Prostate gland (tissue), 2 donors: ENCODE results near the gene SLC16A8. TPM values are rescaled to one million over a fixed set of nuclear protein-coding genes. Genes with fewer than 3 reads are reported as not detected.

Experiments used
- DNase-seq: peaks from one replicate; pipeline ENCODE4 v3.0.0-alpha.2; 2019; ENCODE audit warnings: low spot score
- H3K27ac ChIP-seq, 2 donors: fragments of 200-600 bp; sonication (generic); 2 replicates each; pipeline ENCODE4 v1.5.1; 2017 to 2019
- H3K27me3 ChIP-seq: fragments of 200-600 bp; sonication (generic); replicated peaks from 2 replicates; pipeline ENCODE4 v1.5.1; 2019; ENCODE audit not compliant: insufficient read depth
- H3K36me3 ChIP-seq, 2 donors: fragments of 200-600 bp; sonication (generic); 1 replicate in 1 of 2; 2 replicates in 1 of 2; pipeline versions ENCODE4 v1.5.1 to v1.8.1; 2017 to 2019
- H3K4me1 ChIP-seq: fragments of 200-600 bp; sonication (generic); replicated peaks from 2 replicates; pipeline ENCODE4 v1.5.1; 2019
- H3K4me3 ChIP-seq, 2 donors: fragments of 200-600 bp; sonication (generic); 2 replicates each; pipeline ENCODE4 v1.5.1; 2017 to 2019
- H3K9me3 ChIP-seq: fragments of 200-600 bp; sonication (generic); 2 replicates; pipeline ENCODE4 v1.5.1; 2017
- CTCF ChIP-seq, 4 experiments: fragments of 200-600 bp in 2 of 4; fragments of 450-650 bp in 2 of 4; sonication (generic) in 2 of 4; IDR thresholded peaks; 1 replicate in 3 of 4; 2 replicates in 1 of 4; pipeline ENCODE4 v1.5.1; 2016 to 2019; ENCODE audit warnings: antibody characterized with exemption in 4 of 4, mild to moderate bottlenecking in 2 of 4, moderate library complexity in 2 of 4
- POLR2A ChIP-seq: fragments of 450-650 bp; IDR thresholded peaks from one replicate; pipeline ENCODE4 v1.6.1; 2016; ENCODE audit warnings: antibody characterized with exemption, mild to moderate bottlenecking
- POLR2AphosphoS5 ChIP-seq: sonication (generic); formaldehyde crosslinking; IDR thresholded peaks from one replicate; pipeline ENCODE4 v1.6.1; 2017; ENCODE audit warnings: antibody characterized with exemption
- WGBS: methylation state at CpG from one replicate; pipeline ENCODE4 v1.1.5; 2018; 5-methylcytosine and 5-hydroxymethylcytosine counted together
- intact Hi-C: fragments of 100-400 bp; cut with DNase I; formaldehyde crosslinking; loops from one replicate; pipeline ENCODE4 v1.14.2; 2022
- total RNA-seq, 2 donors: library from RNA; depleted of rRNA; stranded (reverse); fragments of >200 nt; gene quantifications; one replicate each; pipeline ENCODE4 v1.1.0, GENCODE V29; 2016

The SLC16A8 gene
- total RNA-seq, 2 donors from 2014 or later, result 0.28 to 0.59 TPM

GRCh38 chr22:38065539-38065938 lies 18.4 kb downstream of the SLC16A8 start:
- Histone ChIP-seq H3K27me3 (no peaks in the 10 kb centered on the region), H3K4me3 (no peak overlapping the region), H3K9me3 (no peaks in the 10 kb centered on the region), H3K27ac (peak overlapping the region; percentile 16 to 95), H3K4me1 (peaks cover 17% of the 10 kb centered on the region), H3K36me3 (peaks cover 11 to 17% of the 10 kb centered on the region in 2 donors)
- no peak for DNase-seq
- intact Hi-C loops, result no loop called here
- TF ChIP-seq CTCF (IDR thresholded peaks at IDR 0.05) (no peak), POLR2A (no peak), POLR2AphosphoS5 (no peak)
- WGBS, result 93% methylated on average over 8 of the region's 8 CpGs

- H3K36me3 ChIP-seq, result peaks cover 11 to 17% of the 10 kb centered on the region in 2 donors
- 34% methylated on average over 6 of the region's 6 CpGs for WGBS
- intact Hi-C loops, result no loop called here
Observed at GRCh38 chr22:38062791-38063190, 21.2 kb downstream of the SLC16A8 start.

DNA sequence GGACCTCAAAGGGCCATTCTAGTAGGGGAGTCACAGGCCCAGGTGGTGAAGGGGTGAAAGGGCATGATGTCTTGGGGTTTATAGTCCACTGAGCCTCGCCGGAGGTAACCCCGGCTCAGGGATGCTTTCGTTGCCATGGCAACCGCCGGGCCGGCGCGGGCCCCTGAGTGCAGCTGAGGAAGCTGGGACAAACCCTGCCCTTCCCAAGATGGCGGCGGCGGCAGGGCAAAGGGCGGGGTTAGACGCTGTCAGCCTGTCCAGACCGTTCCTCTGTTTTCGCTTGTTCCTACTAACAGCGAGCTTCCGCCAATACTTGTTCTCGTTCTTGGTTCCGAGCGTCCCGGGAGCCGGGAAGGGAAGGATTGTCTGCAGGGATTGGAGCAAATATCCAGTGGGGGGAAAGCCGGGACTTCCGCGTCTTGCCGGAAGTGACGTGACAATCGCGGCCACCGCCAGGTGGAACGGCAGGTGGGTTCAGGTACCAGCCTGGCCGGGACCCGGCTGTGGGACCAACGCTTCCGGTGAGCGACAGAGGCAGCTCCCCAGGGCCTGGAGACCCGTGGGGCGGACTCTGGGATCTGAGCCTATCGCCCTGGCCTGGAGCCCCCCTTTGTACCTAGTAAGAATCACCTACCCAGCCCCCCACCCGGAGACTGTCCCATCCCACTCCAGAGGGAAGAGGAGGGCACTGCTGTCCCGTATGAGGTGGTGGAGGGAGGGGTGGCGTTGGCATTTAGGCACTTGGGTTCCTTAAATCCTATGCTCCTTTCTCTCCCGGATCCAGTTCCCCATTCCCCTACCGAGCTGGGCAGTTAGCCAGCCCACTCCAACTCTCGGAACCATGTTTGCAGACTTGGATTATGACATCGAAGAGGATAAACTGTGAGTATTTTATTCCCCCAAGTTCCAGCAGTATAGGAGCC lies 26.8 kb downstream of the SLC16A8 start, which contains the start of gene PICK1:
TSS of gene PICK1 (plus strand) at position 436 of the 923 bp plus-strand sequence. CDS start at position 842, 406 bp downstream.
- intact Hi-C loops, result no loop called here
- Histone ChIP-seq H3K4me3 (peak within 1 kb of the TSS; percentile 48 to 59), H3K36me3 (no peaks in the 10 kb centered on the region), H3K27me3 (no peaks in the 10 kb centered on the region), H3K4me1 (no peaks in the 10 kb centered on the region), H3K9me3 (no peaks in the 10 kb centered on the region), H3K27ac (peak within 1 kb of the TSS; percentile 91 to 95)
- 2% methylated on average over 45 of the region's 47 CpGs for WGBS
- TF ChIP-seq POLR2AphosphoS5 (peak; percentile 98), POLR2A (peak; percentile 29), CTCF (IDR thresholded peaks at IDR 0.05) (peak in 2 of 4 experiments; percentile 46 to 69)
- DNase-seq, result peak; percentile 96

More at GRCh38 chr22:38062791-38063190, 21.2 kb downstream of the SLC16A8 start:
- H3K27me3 ChIP-seq, result no peaks in the 10 kb centered on the region
- H3K4me3 ChIP-seq, result no peak overlapping the region
- H3K4me1 ChIP-seq, result peaks cover 3% of the 10 kb centered on the region
- DNase-seq, result peak; percentile 83
- H3K9me3 ChIP-seq, result no peaks in the 10 kb centered on the region
- peak overlapping the region; percentile 91 to 95 for H3K27ac ChIP-seq
- no peak for TF ChIP-seq POLR2A
- peak in 1 of 4 experiments; percentile 13 for TF ChIP-seq CTCF (IDR thresholded peaks at IDR 0.05)
- TF ChIP-seq POLR2AphosphoS5, result peak; percentile 95

DNA sequence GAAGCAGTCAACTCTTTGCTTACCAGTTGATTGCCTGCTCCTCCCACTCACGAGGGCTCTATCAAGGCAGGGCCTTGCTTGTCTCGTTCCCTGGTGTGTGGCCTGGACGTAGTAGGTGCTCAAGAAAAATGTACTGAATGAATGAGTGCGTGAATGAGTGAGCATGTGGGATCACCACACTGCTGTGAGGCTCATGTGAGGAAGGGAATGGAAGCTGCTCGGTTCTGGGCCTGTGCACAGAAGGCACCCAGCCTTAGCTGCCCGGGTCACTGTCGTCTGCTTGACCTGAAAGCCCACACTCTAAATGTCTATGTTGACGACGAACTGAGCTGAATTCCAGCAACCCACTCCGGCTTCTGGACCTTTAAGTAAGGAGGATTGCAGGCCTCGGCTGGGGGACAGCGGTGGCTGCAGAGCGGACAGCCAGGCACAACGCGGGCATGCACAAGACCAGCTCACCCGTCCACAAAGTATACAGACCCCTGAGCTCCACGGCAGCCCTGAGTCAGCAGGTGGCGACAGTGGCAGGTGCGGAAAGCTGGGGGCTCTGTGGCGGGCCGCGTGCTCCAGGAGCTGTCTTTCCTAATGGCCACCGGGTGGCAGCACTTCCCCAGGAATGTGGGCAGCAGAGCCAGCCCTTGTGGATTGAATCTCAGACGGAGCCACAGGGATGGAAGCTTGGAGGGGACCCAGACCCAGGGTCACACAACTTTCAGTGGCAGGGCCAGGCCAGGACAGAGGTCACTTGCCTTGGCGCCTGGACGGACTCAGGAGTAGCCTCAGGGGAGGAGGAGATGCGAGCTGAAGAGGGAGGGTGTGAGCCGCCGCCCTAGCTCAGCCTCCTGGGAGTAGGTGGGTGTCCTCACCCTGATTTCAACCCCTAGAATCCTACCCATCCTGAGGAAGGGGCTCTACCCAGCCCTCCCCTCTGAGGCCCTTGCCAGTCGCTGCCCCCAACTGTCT lies 31.8 kb downstream of the SLC16A8 start:
- H3K9me3 ChIP-seq, result no peaks in the 10 kb centered on the region
- TF ChIP-seq POLR2A (no peak), CTCF (IDR thresholded peaks at IDR 0.05) (peak; percentile 76 to 96 (median 88)), POLR2AphosphoS5 (peak; percentile 66)
- no peak overlapping the region for H3K27ac ChIP-seq
- H3K4me3 ChIP-seq, result no peak overlapping the region
- intact Hi-C loops, result loop anchor here (5.0 kb wide), 3 partner anchors 55 to 520 kb away; partner anchors contain the start of gene DMC1
- H3K27me3 ChIP-seq, result no peaks in the 10 kb centered on the region
- DNase-seq, result peak; percentile 79
- H3K36me3 ChIP-seq, result no peaks in the 10 kb centered on the region
- no peaks in the 10 kb centered on the region for H3K4me1 ChIP-seq
- WGBS, result 29% methylated on average over 30 of the region's 30 CpGs
